WTC11 (cell line): Measurements from ENCODE around the gene NRTN. TPM values are rescaled to one million over a fixed set of nuclear protein-coding genes. Genes with fewer than 3 reads are reported as not detected.

ENCODE experiments used
- ATAC-seq: fragments of 200-7000 bp; cut with Tn5 transposase; 2 replicates; pipeline ENCODE4 v1.10.0; 2021; ENCODE audit warnings: mild to moderate bottlenecking, moderate library complexity
- CTCF ChIA-PET: fragments of 300-600 bp; sonication (Branson Sonifier 250); formaldehyde crosslinking; loops from one replicate; lab custom pipeline; 2021; ENCODE audit warnings: antibody characterized with exemption; lab: Charles Lee
- POLR2A ChIA-PET: fragments of 350-600 bp; sonication (Branson Sonifier 250); formaldehyde crosslinking; loops from one replicate; lab custom pipeline; 2021; ENCODE audit warnings: antibody characterized with exemption; lab: Charles Lee
- DNase-seq: peaks from one replicate; pipeline ENCODE4 v3.0.0; 2021; ENCODE audit warnings: low spot score
- H3K27ac Mint-ChIP-seq: 2 replicates; pipeline ENCODE4 v1.8.0; 2021; ENCODE audit warnings: mixed read lengths
- H3K27me3 Mint-ChIP-seq: 2 replicates; pipeline ENCODE4 v1.8.0; 2021; ENCODE audit warnings: low read depth, mild to moderate bottlenecking, moderate library complexity, mixed read lengths
- H3K36me3 Mint-ChIP-seq: 2 replicates; pipeline ENCODE4 v1.8.0; 2021; ENCODE audit warnings: mixed read lengths
- H3K4me1 Mint-ChIP-seq: 2 replicates; pipeline ENCODE4 v1.8.0; 2022; ENCODE audit warnings: mixed read lengths
- H3K4me3 Mint-ChIP-seq: 2 replicates; pipeline ENCODE4 v1.8.0; 2021; ENCODE audit warnings: mild to moderate bottlenecking, moderate library complexity, mixed read lengths
- H3K9me3 Mint-ChIP-seq: 2 replicates; pipeline ENCODE4 v1.8.0; 2021; ENCODE audit warnings: mixed read lengths
- ATF1 ChIP-seq: sonication (generic); formaldehyde crosslinking; IDR thresholded peaks from 2 replicates; pipeline ENCODE4 v1.8.1; 2023; ENCODE audit warnings: mild to moderate bottlenecking, moderate library complexity, missing genetic modification reagents
- CREB1 ChIP-seq: sonication (generic); formaldehyde crosslinking; IDR thresholded peaks from 2 replicates; pipeline ENCODE4 v1.8.0; 2023; ENCODE audit warnings: mild to moderate bottlenecking, missing genetic modification reagents
- ETV6 ChIP-seq: sonication (generic); formaldehyde crosslinking; IDR thresholded peaks from 2 replicates; pipeline ENCODE4 v1.8.1; 2022; ENCODE audit warnings: mild to moderate bottlenecking, missing genetic modification reagents
- FOXJ3 ChIP-seq: sonication (generic); formaldehyde crosslinking; IDR thresholded peaks from 2 replicates; pipeline ENCODE4 v1.9.0; 2021; ENCODE audit warnings: missing genetic modification reagents, mild to moderate bottlenecking, borderline replicate concordance
- FOXK1 ChIP-seq: sonication (generic); formaldehyde crosslinking; IDR thresholded peaks from 2 replicates; pipeline ENCODE4 v1.8.0; 2022; ENCODE audit warnings: mild to moderate bottlenecking, moderate library complexity, missing genetic modification reagents
- GABPB1 ChIP-seq: sonication (generic); formaldehyde crosslinking; IDR thresholded peaks from 2 replicates; pipeline ENCODE4 v1.8.1; 2023; ENCODE audit warnings: mild to moderate bottlenecking, missing genetic modification reagents
- GRHL2 ChIP-seq: fragments of 250-450 bp; sonication (Bioruptor Pico); IDR thresholded peaks from 2 replicates; pipeline ENCODE4 v1.8.0; 2022; ENCODE audit warnings: mild to moderate bottlenecking, moderate library complexity; ENCODE audit not compliant: insufficient replicate concordance, severe bottlenecking
- HMGA2 ChIP-seq: fragments of 250-450 bp; sonication (Bioruptor Pico); IDR thresholded peaks from 2 replicates; pipeline ENCODE4 v1.4.0; 2021; ENCODE audit warnings: mild to moderate bottlenecking, moderate library complexity
- KAT7 ChIP-seq: sonication (generic); formaldehyde crosslinking; IDR thresholded peaks from 2 replicates; pipeline ENCODE4 v1.8.1; 2023; ENCODE audit warnings: missing genetic modification reagents, mild to moderate bottlenecking, borderline replicate concordance
- MXD4 ChIP-seq: fragments of 250-450 bp; sonication (Bioruptor Pico); IDR thresholded peaks from 2 replicates; pipeline ENCODE4 v1.8.0; 2021; ENCODE audit warnings: mild to moderate bottlenecking, moderate library complexity, borderline replicate concordance
- NFATC4 ChIP-seq: fragments of 250-450 bp; sonication (Bioruptor Pico); IDR thresholded peaks from 2 replicates; pipeline ENCODE4 v1.9.0; 2021; ENCODE audit warnings: mild to moderate bottlenecking
- NFE2L1 ChIP-seq: sonication (generic); formaldehyde crosslinking; IDR thresholded peaks from 2 replicates; pipeline ENCODE4 v1.8.1; 2023; ENCODE audit warnings: missing genetic modification reagents
- NFYB ChIP-seq: sonication (generic); formaldehyde crosslinking; conservative IDR thresholded peaks from 2 replicates; pipeline ENCODE4 v1.8.0; 2022; ENCODE audit warnings: low read depth, missing genetic modification reagents
- NR2C2 ChIP-seq: sonication (generic); formaldehyde crosslinking; IDR thresholded peaks from 2 replicates; pipeline ENCODE4 v1.8.0; 2022; ENCODE audit warnings: mild to moderate bottlenecking, missing genetic modification reagents
- OVOL2 ChIP-seq: fragments of 250-450 bp; sonication (Bioruptor Pico); IDR thresholded peaks from 2 replicates; pipeline ENCODE4 v1.9.0; 2021; ENCODE audit warnings: mild to moderate bottlenecking, borderline replicate concordance
- PRRX2 ChIP-seq: fragments of 250-450 bp; sonication (Bioruptor Pico); IDR thresholded peaks from 2 replicates; pipeline ENCODE4 v1.8.0; 2021; ENCODE audit warnings: mild to moderate bottlenecking
- SMAD4 ChIP-seq: sonication (generic); formaldehyde crosslinking; IDR thresholded peaks from 2 replicates; pipeline ENCODE4 v1.8.0; 2022; ENCODE audit warnings: mild to moderate bottlenecking, missing genetic modification reagents
- TP53 ChIP-seq: sonication (generic); formaldehyde crosslinking; IDR thresholded peaks from 2 replicates; pipeline ENCODE4 v1.8.1; 2023; ENCODE audit warnings: mild to moderate bottlenecking, missing genetic modification reagents
- ZBTB21 ChIP-seq: sonication (generic); formaldehyde crosslinking; IDR thresholded peaks from 2 replicates; pipeline ENCODE4 v1.8.1; 2023; ENCODE audit warnings: mild to moderate bottlenecking, missing genetic modification reagents, borderline replicate concordance
- ZNF138 ChIP-seq: sonication (generic); formaldehyde crosslinking; conservative IDR thresholded peaks from 2 replicates; pipeline ENCODE4 v1.8.1; 2022; ENCODE audit warnings: mild to moderate bottlenecking, moderate library complexity, missing genetic modification reagents
- ZNF232 ChIP-seq: sonication (generic); formaldehyde crosslinking; IDR thresholded peaks from 2 replicates; pipeline ENCODE4 v1.8.0; 2022; ENCODE audit warnings: mild to moderate bottlenecking, missing genetic modification reagents
- ZNF263 ChIP-seq: sonication (generic); formaldehyde crosslinking; IDR thresholded peaks from 2 replicates; pipeline ENCODE4 v1.8.1; 2022; ENCODE audit warnings: low read depth, mild to moderate bottlenecking, moderate library complexity, missing genetic modification reagents
- ZNF396 ChIP-seq: fragments of 250-450 bp; sonication (Bioruptor Pico); IDR thresholded peaks from 2 replicates; pipeline ENCODE4 v1.8.0; 2021; ENCODE audit warnings: mild to moderate bottlenecking, moderate library complexity, borderline replicate concordance
- ZNF416 ChIP-seq: fragments of 250-450 bp; sonication (Bioruptor Pico); IDR thresholded peaks from 2 replicates; pipeline ENCODE4 v1.9.0; 2021; ENCODE audit warnings: mild to moderate bottlenecking, inconsistent platforms
- ZNF423 ChIP-seq: fragments of 250-450 bp; sonication (Bioruptor Pico); IDR thresholded peaks from 2 replicates; pipeline ENCODE4 v2.1.2; 2022; ENCODE audit warnings: mild to moderate bottlenecking, moderate library complexity
- total RNA-seq: library from RNA; stranded (reverse); gene quantifications from 3 replicates; pipeline ENCODE4 v1.2.3, GENCODE V29; 2021
- TF ChIP-seq, protein P1 (sequence below): fragments of 200-600 bp; IDR thresholded peaks from 2 replicates; pipeline ENCODE4 v1.8.0; 2022; ENCODE audit warnings: antibody characterized with exemption
- TF ChIP-seq, protein P2 (sequence below): fragments of 250-450 bp; sonication (Bioruptor Pico); IDR thresholded peaks from 2 replicates; pipeline ENCODE4 v1.9.0; 2021; ENCODE audit warnings: mild to moderate bottlenecking
- TF ChIP-seq, protein P3 (sequence below): sonication (generic); formaldehyde crosslinking; IDR thresholded peaks from 2 replicates; pipeline ENCODE4 v1.8.1; 2022; ENCODE audit warnings: low read depth, missing genetic modification reagents, borderline replicate concordance
- TF ChIP-seq, protein P4 (sequence below): sonication (generic); formaldehyde crosslinking; IDR thresholded peaks from 2 replicates; pipeline ENCODE4 v1.8.0; 2022; ENCODE audit warnings: mild to moderate bottlenecking, missing genetic modification reagents
- TF ChIP-seq, protein P5 (sequence below): sonication (generic); formaldehyde crosslinking; IDR thresholded peaks from 2 replicates; pipeline ENCODE4 v1.8.1; 2023; ENCODE audit warnings: mild to moderate bottlenecking, moderate library complexity, missing genetic modification reagents

Gene NRTN
- total RNA-seq, 1 experiment from 2014 or later = 6.1 TPM

DNA sequence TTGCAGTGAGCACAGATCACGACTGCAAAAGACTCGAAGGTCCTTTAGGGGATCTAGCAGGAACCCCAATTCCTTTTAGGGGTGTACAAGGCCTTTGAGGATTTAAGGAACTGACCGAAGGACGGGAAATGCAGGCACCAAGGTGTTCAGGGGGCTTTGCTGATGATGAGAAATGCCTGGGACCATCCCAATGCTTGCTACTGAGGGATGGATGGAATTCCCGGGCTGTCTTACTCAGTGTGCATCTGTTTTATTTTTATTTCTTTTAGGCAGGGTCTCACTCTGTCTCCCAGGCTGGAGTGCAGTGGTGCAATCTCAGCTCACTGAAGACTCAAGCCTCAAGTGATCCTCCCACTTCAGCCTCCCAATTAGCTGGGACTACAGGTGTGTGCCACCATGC is 31.6 kb upstream of the NRTN start:
- H3K4me1 Mint-ChIP-seq = no peaks in the 10 kb centered on the region
- POLR2A ChIA-PET = interaction anchor here (0.6 kb wide), 2 partner anchors 53 to 198 kb away, joined by 3 to 5 read pairs; partner anchors contain the start of gene LONP1
- H3K4me3 Mint-ChIP-seq = no peak overlapping the region
- TF ChIP-seq ETV6 (CRISPR knock-in tag) (no peak), NFATC4 (no peak), CREB1 (CRISPR knock-in tag) (no peak), KAT7 (CRISPR knock-in tag) (no peak), NFE2L1 (CRISPR knock-in tag) (no peak), GABPB1 (no peak), ZNF416 (CRISPR knock-in tag) (no peak), SMAD4 (no peak), ZNF138 (no peak), NR2C2 (CRISPR knock-in tag) (no peak), ZNF263 (CRISPR knock-in tag) (no peak), HMGA2 (no peak), ZNF232 (CRISPR knock-in tag) (no peak), GRHL2 (CRISPR knock-in tag) (no peak)
- TF ChIP-seq, protein P1, sequence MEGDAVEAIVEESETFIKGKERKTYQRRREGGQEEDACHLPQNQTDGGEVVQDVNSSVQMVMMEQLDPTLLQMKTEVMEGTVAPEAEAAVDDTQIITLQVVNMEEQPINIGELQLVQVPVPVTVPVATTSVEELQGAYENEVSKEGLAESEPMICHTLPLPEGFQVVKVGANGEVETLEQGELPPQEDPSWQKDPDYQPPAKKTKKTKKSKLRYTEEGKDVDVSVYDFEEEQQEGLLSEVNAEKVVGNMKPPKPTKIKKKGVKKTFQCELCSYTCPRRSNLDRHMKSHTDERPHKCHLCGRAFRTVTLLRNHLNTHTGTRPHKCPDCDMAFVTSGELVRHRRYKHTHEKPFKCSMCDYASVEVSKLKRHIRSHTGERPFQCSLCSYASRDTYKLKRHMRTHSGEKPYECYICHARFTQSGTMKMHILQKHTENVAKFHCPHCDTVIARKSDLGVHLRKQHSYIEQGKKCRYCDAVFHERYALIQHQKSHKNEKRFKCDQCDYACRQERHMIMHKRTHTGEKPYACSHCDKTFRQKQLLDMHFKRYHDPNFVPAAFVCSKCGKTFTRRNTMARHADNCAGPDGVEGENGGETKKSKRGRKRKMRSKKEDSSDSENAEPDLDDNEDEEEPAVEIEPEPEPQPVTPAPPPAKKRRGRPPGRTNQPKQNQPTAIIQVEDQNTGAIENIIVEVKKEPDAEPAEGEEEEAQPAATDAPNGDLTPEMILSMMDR = no peak
- TF ChIP-seq, protein P2, sequence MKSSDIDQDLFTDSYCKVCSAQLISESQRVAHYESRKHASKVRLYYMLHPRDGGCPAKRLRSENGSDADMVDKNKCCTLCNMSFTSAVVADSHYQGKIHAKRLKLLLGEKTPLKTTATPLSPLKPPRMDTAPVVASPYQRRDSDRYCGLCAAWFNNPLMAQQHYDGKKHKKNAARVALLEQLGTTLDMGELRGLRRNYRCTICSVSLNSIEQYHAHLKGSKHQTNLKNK (CRISPR knock-in tag) = no peak
- TF ChIP-seq, protein P3, sequence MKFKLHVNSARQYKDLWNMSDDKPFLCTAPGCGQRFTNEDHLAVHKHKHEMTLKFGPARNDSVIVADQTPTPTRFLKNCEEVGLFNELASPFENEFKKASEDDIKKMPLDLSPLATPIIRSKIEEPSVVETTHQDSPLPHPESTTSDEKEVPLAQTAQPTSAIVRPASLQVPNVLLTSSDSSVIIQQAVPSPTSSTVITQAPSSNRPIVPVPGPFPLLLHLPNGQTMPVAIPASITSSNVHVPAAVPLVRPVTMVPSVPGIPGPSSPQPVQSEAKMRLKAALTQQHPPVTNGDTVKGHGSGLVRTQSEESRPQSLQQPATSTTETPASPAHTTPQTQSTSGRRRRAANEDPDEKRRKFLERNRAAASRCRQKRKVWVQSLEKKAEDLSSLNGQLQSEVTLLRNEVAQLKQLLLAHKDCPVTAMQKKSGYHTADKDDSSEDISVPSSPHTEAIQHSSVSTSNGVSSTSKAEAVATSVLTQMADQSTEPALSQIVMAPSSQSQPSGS (CRISPR knock-in tag) = no peak
- no peak for DNase-seq
- no peak overlapping the region for H3K27ac Mint-ChIP-seq
- no peaks in the 10 kb centered on the region for H3K9me3 Mint-ChIP-seq
- peaks cover 10% of the 10 kb centered on the region for H3K27me3 Mint-ChIP-seq
- ATAC-seq = no peak
- no peaks in the 10 kb centered on the region for H3K36me3 Mint-ChIP-seq
- CTCF ChIA-PET = interaction anchor here (1.0 to 2.3 kb wide), 4 partner anchors 21 to 249 kb away, joined by 3 to 17 read pairs (median 7); partner anchors contain the start of gene NRTN

DNA sequence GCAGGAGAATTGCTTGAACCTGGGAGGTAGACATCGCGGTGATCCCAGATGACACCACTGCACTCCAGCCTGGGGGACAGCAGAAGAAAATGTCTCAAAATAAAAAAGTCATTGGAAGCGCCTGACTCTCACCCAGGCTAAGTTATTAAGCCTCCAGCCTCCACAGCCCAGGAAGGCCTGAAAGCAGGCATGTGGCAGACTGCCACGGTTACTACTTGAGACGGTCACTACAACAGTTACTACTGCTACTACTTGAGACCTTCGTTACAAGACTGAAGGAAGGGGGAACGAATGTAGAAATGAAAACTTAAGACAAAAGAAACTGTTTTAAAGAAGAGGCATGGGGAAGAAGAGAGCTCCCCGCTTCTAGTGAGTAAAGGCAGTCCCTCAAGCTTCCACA is 29.9 kb upstream of the NRTN start:
- ChIA-PET CTCF (interaction anchor here (0.6 to 2.3 kb wide), 3 partner anchors 29 to 247 kb away, joined by 3 to 8 read pairs (median 4); partner anchors contain the start of genes NRTN and RPL36), POLR2A (interaction anchor here (0.9 kb wide), 1 partner anchor 85 kb away, joined by 5 read pairs; no protein-coding TSS in a partner anchor)
- H3K4me3 Mint-ChIP-seq = no peak overlapping the region
- H3K9me3 Mint-ChIP-seq = no peaks in the 10 kb centered on the region
- no peaks in the 10 kb centered on the region for H3K4me1 Mint-ChIP-seq
- H3K27ac Mint-ChIP-seq = no peak overlapping the region
- ATAC-seq (no peak), DNase-seq (no peak)
- no peaks in the 10 kb centered on the region for H3K36me3 Mint-ChIP-seq
- H3K27me3 Mint-ChIP-seq = peaks cover 10% of the 10 kb centered on the region
- TF ChIP-seq MXD4 (CRISPR knock-in tag) (no peak), TP53 (CRISPR knock-in tag) (no peak), FOXK1 (CRISPR knock-in tag) (no peak), OVOL2 (no peak), ZBTB21 (CRISPR knock-in tag) (no peak), NFYB (CRISPR knock-in tag) (no peak), ATF1 (CRISPR knock-in tag) (no peak), ZNF423 (no peak), NFATC4 (no peak), PRRX2 (CRISPR knock-in tag) (no peak), ZNF396 (CRISPR knock-in tag) (no peak), FOXJ3 (CRISPR knock-in tag) (no peak)
- TF ChIP-seq, protein P4, sequence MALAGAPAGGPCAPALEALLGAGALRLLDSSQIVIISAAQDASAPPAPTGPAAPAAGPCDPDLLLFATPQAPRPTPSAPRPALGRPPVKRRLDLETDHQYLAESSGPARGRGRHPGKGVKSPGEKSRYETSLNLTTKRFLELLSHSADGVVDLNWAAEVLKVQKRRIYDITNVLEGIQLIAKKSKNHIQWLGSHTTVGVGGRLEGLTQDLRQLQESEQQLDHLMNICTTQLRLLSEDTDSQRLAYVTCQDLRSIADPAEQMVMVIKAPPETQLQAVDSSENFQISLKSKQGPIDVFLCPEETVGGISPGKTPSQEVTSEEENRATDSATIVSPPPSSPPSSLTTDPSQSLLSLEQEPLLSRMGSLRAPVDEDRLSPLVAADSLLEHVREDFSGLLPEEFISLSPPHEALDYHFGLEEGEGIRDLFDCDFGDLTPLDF (CRISPR knock-in tag) = no peak
- TF ChIP-seq, protein P5, sequence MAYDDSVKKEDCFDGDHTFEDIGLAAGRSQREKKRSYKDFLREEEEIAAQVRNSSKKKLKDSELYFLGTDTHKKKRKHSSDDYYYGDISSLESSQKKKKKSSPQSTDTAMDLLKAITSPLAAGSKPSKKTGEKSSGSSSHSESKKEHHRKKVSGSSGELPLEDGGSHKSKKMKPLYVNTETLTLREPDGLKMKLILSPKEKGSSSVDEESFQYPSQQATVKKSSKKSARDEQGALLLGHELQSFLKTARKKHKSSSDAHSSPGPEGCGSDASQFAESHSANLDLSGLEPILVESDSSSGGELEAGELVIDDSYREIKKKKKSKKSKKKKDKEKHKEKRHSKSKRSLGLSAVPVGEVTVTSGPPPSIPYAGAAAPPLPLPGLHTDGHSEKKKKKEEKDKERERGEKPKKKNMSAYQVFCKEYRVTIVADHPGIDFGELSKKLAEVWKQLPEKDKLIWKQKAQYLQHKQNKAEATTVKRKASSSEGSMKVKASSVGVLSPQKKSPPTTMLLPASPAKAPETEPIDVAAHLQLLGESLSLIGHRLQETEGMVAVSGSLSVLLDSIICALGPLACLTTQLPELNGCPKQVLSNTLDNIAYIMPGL (CRISPR knock-in tag) = no peak
